Testis (tissue), 3 donors: Measurements from ENCODE around the gene KCNQ5. TPM values are rescaled to one million over a fixed set of nuclear protein-coding genes. Genes with fewer than 3 reads are reported as not detected.

Experiments
- DNase-seq: peaks from one replicate; pipeline ENCODE4 v3.0.0-alpha.2; 2019
- H3K27ac ChIP-seq, 2 donors: fragments of 200-600 bp; sonication (generic); one replicate each; pipeline ENCODE4 v1.5.1; 2019
- H3K27me3 ChIP-seq: fragments of 200-600 bp; sonication (generic); one replicate; pipeline ENCODE4 v1.5.1; 2019
- H3K36me3 ChIP-seq: fragments of 200-600 bp; sonication (generic); one replicate; pipeline ENCODE4 v1.5.1; 2017; ENCODE audit warnings: low read depth; ENCODE audit errors: missing control alignments
- H3K4me1 ChIP-seq: fragments of 200-600 bp; sonication (generic); one replicate; pipeline ENCODE4 v1.5.1; 2019
- H3K4me3 ChIP-seq, 2 donors: fragments of 200-600 bp; sonication (generic); one replicate each; pipeline ENCODE4 v1.5.1; 2017 to 2019
- H3K9me3 ChIP-seq: fragments of 200-600 bp; sonication (generic); one replicate; pipeline ENCODE4 v1.5.1; 2017
- CTCF ChIP-seq, 3 experiments: fragments of 450-650 bp in 2 of 3; fragments of 200-600 bp in 1 of 3; sonication (generic) in 1 of 3; IDR thresholded peaks; one replicate each; pipeline ENCODE4 v1.5.1; 2016 to 2019; ENCODE audit warnings: antibody characterized with exemption in 3 of 3, mild to moderate bottlenecking in 2 of 3, moderate library complexity in 1 of 3
- POLR2A ChIP-seq: fragments of 450-650 bp; IDR thresholded peaks from one replicate; pipeline ENCODE4 v1.6.1; 2017; ENCODE audit warnings: antibody characterized with exemption, mild to moderate bottlenecking, moderate library complexity
- WGBS, 2 donors: methylation state at CpG; one replicate each; pipeline ENCODE4 v1.1.5; 2018; 5-methylcytosine and 5-hydroxymethylcytosine counted together
- intact Hi-C: fragments of 100-400 bp; cut with DNase I; formaldehyde crosslinking; loops from one replicate; pipeline ENCODE4 v1.15.1; 2023; ENCODE audit warnings: low total_unique reads
- polyA plus RNA-seq: library from polyadenylated mRNA; stranded (reverse); fragments of 350-450 nt; fragmentation: Illumina TruSeq; extraction: RNeasy Lipid Tissue Mini Kit (QIAGEN cat#74804); gene quantifications from one replicate; pipeline ENCODE4 v1.2.3, GENCODE V29; 2014; ENCODE audit warnings: low read depth, low replicate concordance; ENCODE audit not compliant: insufficient read depth
- total RNA-seq, 2 donors: library from RNA; depleted of rRNA; stranded (reverse); fragments of >200 nt; gene quantifications; one replicate each; pipeline ENCODE4 v1.2.3, GENCODE V29; 2016

The KCNQ5 gene
- total and polyA plus RNA-seq, 3 donors from 2014 or later, result 0.43 to 1.1 (median 0.73) TPM

- intact Hi-C loops, result loop anchor here (10.0 kb wide), 1 partner anchor 515 kb away; no protein-coding TSS in a partner anchor
- Histone ChIP-seq H3K9me3 (no peaks in the 10 kb centered on the region), H3K4me3 (peak overlapping the region in 1 of 2 donors; percentile 58), H3K27ac (no peak overlapping the region), H3K36me3 (no peaks in the 10 kb centered on the region), H3K27me3 (no peaks in the 10 kb centered on the region), H3K4me1 (peaks cover 15% of the 10 kb centered on the region)
- DNase-seq, result peak; percentile 52
- TF ChIP-seq CTCF (IDR thresholded peaks at IDR 0.05), result no peak
- TF ChIP-seq POLR2A, result no peak
- WGBS, 2 donors, result 8 to 24% methylated on average over 29 to 31 of the region's 31 CpGs
Measured at GRCh38 chr6:72619883-72620696, 1.8 kb upstream of the KCNQ5 start.

GRCh38 chr6:72620871-72621290 is 983 bp upstream of the KCNQ5 start:
- peaks cover 15% of the 10 kb centered on the region for H3K4me1 ChIP-seq
- no peak overlapping the region for H3K27ac ChIP-seq
- H3K36me3 ChIP-seq, result no peaks in the 10 kb centered on the region
- no peaks in the 10 kb centered on the region for H3K27me3 ChIP-seq
- peak overlapping the region; percentile 39 to 58 for H3K4me3 ChIP-seq
- TF ChIP-seq POLR2A, result no peak
- TF ChIP-seq CTCF (IDR thresholded peaks at IDR 0.05), result no peak
- WGBS, 2 donors, result 13 to 15% methylated on average over 17 to 21 of the region's 21 CpGs
- no peak for DNase-seq
- no peaks in the 10 kb centered on the region for H3K9me3 ChIP-seq
- intact Hi-C loops, result no loop called here

GRCh38 chr6:72622094-72622940 is 453 bp downstream of the KCNQ5 start:
- peaks cover 15% of the 10 kb centered on the region for H3K4me1 ChIP-seq
- no peaks in the 10 kb centered on the region for H3K9me3 ChIP-seq
- TF ChIP-seq POLR2A (no peak), CTCF (IDR thresholded peaks at IDR 0.05) (no peak)
- H3K27me3 ChIP-seq, result no peaks in the 10 kb centered on the region
- intact Hi-C loops, result no loop called here
- H3K27ac ChIP-seq, result no peak overlapping the region
- DNase-seq, result peak; percentile 32
- H3K4me3 ChIP-seq, result peak overlapping the region; percentile 39 to 58
- 0 to 1% methylated on average over 7 to 58 of the region's 89 CpGs for WGBS, 2 donors
- H3K36me3 ChIP-seq, result no peaks in the 10 kb centered on the region

GRCh38 chr6:72623808-72624207 is 1.9 kb downstream of the KCNQ5 start:
- intact Hi-C loops, result no loop called here

More at GRCh38 chr6:72623808-72624207, 1.9 kb downstream of the KCNQ5 start:
- no peaks in the 10 kb centered on the region for H3K27me3 ChIP-seq
- H3K4me3 ChIP-seq, result no peak overlapping the region
- TF ChIP-seq POLR2A (no peak), CTCF (IDR thresholded peaks at IDR 0.05) (no peak)
- whole genome bisulfite sequencing, 2 donors, result 37 to 57% methylated on average over 5 of the region's 5 CpGs
- H3K27ac ChIP-seq, result no peak overlapping the region
- DNase-seq, result no peak
- H3K36me3 ChIP-seq, result no peaks in the 10 kb centered on the region
- H3K4me1 ChIP-seq, result peaks cover 15% of the 10 kb centered on the region
- no peaks in the 10 kb centered on the region for H3K9me3 ChIP-seq
